Thyroid gland (tissue), 4 donors: ENCODE data around the gene PSMA6. TPM values are rescaled to one million over a fixed set of nuclear protein-coding genes. Genes with fewer than 3 reads are reported as not detected.

Experiments
- DNase-seq, 2 donors: peaks; one replicate each; pipeline ENCODE4 v3.0.0-alpha.2; 2019
- H3K27ac ChIP-seq, 3 donors: fragments of 200-600 bp; sonication (generic); 1 replicate in 2 of 3; 2 replicates in 1 of 3; pipeline ENCODE4 v1.5.1; 2016 to 2019; ENCODE audit warnings: mild to moderate bottlenecking in 1 of 3, moderate library complexity in 1 of 3
- H3K27me3 ChIP-seq: fragments of 200-600 bp; sonication (generic); one replicate; pipeline ENCODE4 v1.5.1; 2019
- H3K36me3 ChIP-seq, 2 donors: fragments of 200-600 bp; sonication (generic); one replicate each; pipeline ENCODE4 v1.5.1; 2016 to 2019
- H3K4me1 ChIP-seq, 2 donors: fragments of 200-600 bp; sonication (generic); one replicate each; pipeline ENCODE4 v1.5.1; 2017 to 2019
- H3K4me3 ChIP-seq, 3 donors: fragments of 200-600 bp; sonication (generic); replicated peaks in 1 of 3; 1 replicate in 2 of 3; 2 replicates in 1 of 3; pipeline ENCODE4 v1.5.1; 2016; ENCODE audit warnings: mild to moderate bottlenecking in 1 of 3
- H3K9me3 ChIP-seq: fragments of 200-600 bp; sonication (generic); one replicate; pipeline ENCODE4 v1.5.1; 2017
- CTCF ChIP-seq, 6 experiments: fragments of 200-600 bp in 3 of 6; fragments of 450-650 bp in 3 of 6; sonication (generic) in 3 of 6; IDR thresholded peaks; one replicate each; pipeline ENCODE4 v1.5.1; 2016 to 2019; ENCODE audit warnings: antibody characterized with exemption in 6 of 6, mild to moderate bottlenecking in 2 of 6, inconsistent platforms in 1 of 6, moderate library complexity in 1 of 6
- POLR2A ChIP-seq, 2 donors: fragments of 450-650 bp; IDR thresholded peaks; one replicate each; pipeline ENCODE4 v1.6.1; 2017; ENCODE audit warnings: antibody characterized with exemption in 2 of 2, mild to moderate bottlenecking in 2 of 2, moderate library complexity in 1 of 2
- WGBS, 2 donors: methylation state at CpG; one replicate each; pipeline ENCODE4 v1.1.5; 2017; 5-methylcytosine and 5-hydroxymethylcytosine counted together
- intact Hi-C: fragments of 100-400 bp; cut with DNase I; formaldehyde crosslinking; loops from one replicate; pipeline ENCODE4 v1.15.1; 2023
- total RNA-seq, 4 donors: library from RNA; depleted of rRNA; stranded (reverse); fragments of >200 nt; gene quantifications; one replicate each; pipeline ENCODE4 v1.2.3, GENCODE V29; 2016

PSMA6 gene
- total RNA-seq, 4 donors from 2014 or later: 107 to 157 (median 120) TPM

GRCh38 chr14:35254736-35255135 is 37.4 kb upstream of the PSMA6 start:
- DNase-seq: no peak
- Histone ChIP-seq H3K36me3 (no peaks in the 10 kb centered on the region), H3K27me3 (no peaks in the 10 kb centered on the region), H3K4me1 (no peaks in the 10 kb centered on the region), H3K4me3 (no peak overlapping the region), H3K27ac (no peak overlapping the region), H3K9me3 (no peaks in the 10 kb centered on the region)
- 68 to 79% methylated on average over 2 of the region's 2 CpGs for WGBS, 2 donors
- intact Hi-C loops: no loop called here
- TF ChIP-seq POLR2A (IDR thresholded peaks at IDR 0.05) (no peak), CTCF (IDR thresholded peaks at IDR 0.05) (no peak)

- TF ChIP-seq CTCF (IDR thresholded peaks at IDR 0.05) (no peak), POLR2A (IDR thresholded peaks at IDR 0.05) (no peak)
- H3K27ac ChIP-seq: no peak overlapping the region
- H3K36me3 ChIP-seq: no peaks in the 10 kb centered on the region
- intact Hi-C loops: no loop called here
- no peaks in the 10 kb centered on the region for H3K9me3 ChIP-seq
- DNase-seq: no peak
- WGBS, 2 donors: 96 to 97% methylated on average over 5 of the region's 5 CpGs
- no peaks in the 10 kb centered on the region for H3K4me1 ChIP-seq
- no peak overlapping the region for H3K4me3 ChIP-seq
- no peaks in the 10 kb centered on the region for H3K27me3 ChIP-seq
Observed at GRCh38 chr14:35255711-35256110, 36.5 kb upstream of the PSMA6 start.

GRCh38 chr14:35257809-35258208 is 34.4 kb upstream of the PSMA6 start:
- Histone ChIP-seq H3K27me3 (no peaks in the 10 kb centered on the region), H3K4me3 (no peak overlapping the region), H3K4me1 (no peaks in the 10 kb centered on the region), H3K36me3 (no peaks in the 10 kb centered on the region), H3K9me3 (no peaks in the 10 kb centered on the region), H3K27ac (no peak overlapping the region)
- DNase-seq: no peak
- 65 to 70% methylated on average over 1 of the region's 1 CpG for WGBS, 2 donors
- intact Hi-C loops: no loop called here
- TF ChIP-seq CTCF (IDR thresholded peaks at IDR 0.05) (no peak), POLR2A (IDR thresholded peaks at IDR 0.05) (no peak)

GRCh38 chr14:35258420-35258819 is 33.8 kb upstream of the PSMA6 start:
- no peaks in the 10 kb centered on the region for H3K27me3 ChIP-seq
- TF ChIP-seq POLR2A (IDR thresholded peaks at IDR 0.05) (no peak), CTCF (IDR thresholded peaks at IDR 0.05) (no peak)
- 89 to 92% methylated on average over 6 of the region's 6 CpGs for WGBS, 2 donors
- H3K4me1 ChIP-seq: no peaks in the 10 kb centered on the region
- intact Hi-C loops: no loop called here
- no peak overlapping the region for H3K4me3 ChIP-seq
- H3K36me3 ChIP-seq: no peaks in the 10 kb centered on the region
- H3K27ac ChIP-seq: peak overlapping the region in 1 of 3 donors; percentile 3
- H3K9me3 ChIP-seq: no peaks in the 10 kb centered on the region
- DNase-seq: no peak

- 70 to 90% methylated on average over 2 of the region's 2 CpGs for WGBS, 2 donors
- TF ChIP-seq CTCF (IDR thresholded peaks at IDR 0.05) (peak in 4 of 6 experiments; percentile 13 to 44 (median 34)), POLR2A (IDR thresholded peaks at IDR 0.05) (no peak)
- no peaks in the 10 kb centered on the region for H3K27me3 ChIP-seq
- DNase-seq: peak in 1 of 2 donors; percentile 3
- H3K4me3 ChIP-seq: no peak overlapping the region
- intact Hi-C loops: no loop called here
- H3K4me1 ChIP-seq: no peaks in the 10 kb centered on the region
- no peak overlapping the region for H3K27ac ChIP-seq
- no peaks in the 10 kb centered on the region for H3K9me3 ChIP-seq
- H3K36me3 ChIP-seq: no peaks in the 10 kb centered on the region
Observed at GRCh38 chr14:35261774-35262173, 30.4 kb upstream of the PSMA6 start.
